B cell (primary cell): Measurements from ENCODE around the gene CD36. TPM values are rescaled to one million over a fixed set of nuclear protein-coding genes. Genes with fewer than 3 reads are reported as not detected.

ENCODE experiments used
- ATAC-seq: fragments of 200-7000 bp; cut with Tn5 transposase; one replicate; pipeline ENCODE4 v1.10.0; 2021; ENCODE audit warnings: low read depth, mild to moderate bottlenecking, moderate number of reproducible peaks, moderate library complexity
- CTCF ChIA-PET: fragments of 350-600 bp; sonication (Branson Sonifier 250); formaldehyde crosslinking; loops from one replicate; lab custom pipeline; 2021; ENCODE audit warnings: antibody characterized with exemption, inconsistent platforms; lab: Charles Lee
- POLR2A ChIA-PET: fragments of 350-600 bp; sonication (Branson Sonifier 250); formaldehyde crosslinking; loops from one replicate; lab custom pipeline; 2021; ENCODE audit warnings: antibody characterized with exemption; lab: Charles Lee
- DNase-seq: peaks from one replicate; pipeline ENCODE4 v3.0.0; 2013
- H2AFZ ChIP-seq: 2 replicates; pipeline ENCODE4 v1.6.1; 2012; ENCODE audit warnings: mild to moderate bottlenecking, low read depth, low read length; ENCODE audit not compliant: insufficient read depth, poor library complexity, severe bottlenecking
- H3K27ac ChIP-seq, 2 donors: 1 replicate in 1 of 2; 2 replicates in 1 of 2; pipeline ENCODE4 v1.5.1; 2012 to 2013; ENCODE audit warnings: low read length in 2 of 2, mild to moderate bottlenecking in 2 of 2, moderate library complexity in 1 of 2
- H3K27me3 ChIP-seq, 4 experiments: fragments of 200-600 bp in 1 of 4; sonication (generic) in 1 of 4; replicated peaks in 1 of 4; 1 replicate in 2 of 4; 2 replicates in 2 of 4; pipeline versions ENCODE4 v1.6.1 to v1.7.0; 2013 to 2016; ENCODE audit warnings: low read length in 3 of 4, mild to moderate bottlenecking in 2 of 4, mixed read lengths in 1 of 4, moderate library complexity in 1 of 4; ENCODE audit not compliant: insufficient read depth in 4 of 4, control insufficient read depth in 3 of 4; ENCODE audit errors: control extremely low read depth in 1 of 4
- H3K36me3 ChIP-seq, 2 experiments: replicated peaks in 1 of 2; 1 replicate in 1 of 2; 2 replicates in 1 of 2; pipeline versions ENCODE4 v1.6.1 to v1.7.1; 2013; ENCODE audit warnings: low read length in 1 of 2; ENCODE audit not compliant: insufficient read depth in 2 of 2, control insufficient read depth in 1 of 2; ENCODE audit errors: control extremely low read depth in 1 of 2, extremely low read depth in 1 of 2
- H3K4me1 ChIP-seq, 2 donors: fragments of 200-600 bp in 1 of 2; sonication (generic) in 1 of 2; 1 replicate in 1 of 2; 2 replicates in 1 of 2; pipeline versions ENCODE4 v1.5.1 to v1.6.1; 2013 to 2017; ENCODE audit warnings: low read length in 2 of 2; ENCODE audit not compliant: control insufficient read depth in 2 of 2, insufficient read depth in 2 of 2
- H3K4me2 ChIP-seq: replicated peaks from 2 replicates; pipeline ENCODE3; 2012; ENCODE audit warnings: mild to moderate bottlenecking, low read depth, low read length; ENCODE audit not compliant: poor library complexity, severe bottlenecking
- H3K4me3 ChIP-seq, 5 experiments: fragments of 200-600 bp in 1 of 5; sonication (generic) in 1 of 5; 1 replicate in 3 of 5; 2 replicates in 2 of 5; pipeline versions ENCODE4 v1.5.1 to v1.7.0; 2011 to 2016; ENCODE audit warnings: low read length in 4 of 5, mild to moderate bottlenecking in 4 of 5, low read depth in 2 of 5, control low read depth in 1 of 5, moderate library complexity in 1 of 5; ENCODE audit not compliant: insufficient read depth in 1 of 5; ENCODE audit errors: control extremely low read depth in 1 of 5, extremely low read depth in 1 of 5
- H3K79me2 ChIP-seq: fragments of 200-600 bp; sonication (generic); one replicate; pipeline ENCODE4 v1.6.0; 2016; ENCODE audit warnings: low read length; ENCODE audit not compliant: control insufficient read depth, insufficient read depth
- H3K9ac ChIP-seq: fragments of 200-600 bp; sonication (generic); 2 replicates; pipeline ENCODE4 v1.6.1; 2017; ENCODE audit warnings: mild to moderate bottlenecking, low read length, moderate library complexity
- H3K9me3 ChIP-seq, 3 donors: one replicate each; pipeline versions ENCODE4 v1.6.1 to v1.7.1; 2013; ENCODE audit warnings: low read length in 2 of 3; ENCODE audit not compliant: control insufficient read depth in 2 of 3, insufficient read depth in 1 of 3; ENCODE audit errors: control extremely low read depth in 1 of 3
- H4K20me1 ChIP-seq: 2 replicates; pipeline ENCODE4 v1.6.0; 2012; ENCODE audit warnings: mild to moderate bottlenecking, low read length; ENCODE audit not compliant: insufficient read depth, control insufficient read depth, poor library complexity, severe bottlenecking
- H3K27ac Mint-ChIP-seq: one replicate; pipeline ENCODE4 v1.8.0; 2021; ENCODE audit warnings: mixed read lengths
- H3K27me3 Mint-ChIP-seq: one replicate; pipeline ENCODE4 v1.8.0; 2021; ENCODE audit warnings: mixed read lengths
- H3K4me1 Mint-ChIP-seq: one replicate; pipeline ENCODE4 v1.8.0; 2021; ENCODE audit warnings: mixed read lengths
- H3K4me3 Mint-ChIP-seq: one replicate; pipeline ENCODE4 v1.8.0; 2021; ENCODE audit warnings: mixed read lengths
- H3K9me3 Mint-ChIP-seq: one replicate; pipeline ENCODE4 v1.8.0; 2022; ENCODE audit warnings: mixed read lengths; ENCODE audit not compliant: insufficient read depth
- EZH2 ChIP-seq: IDR thresholded peaks from 2 replicates; pipeline ENCODE4 v1.6.1; 2012; ENCODE audit warnings: borderline replicate concordance, low read depth, mild to moderate bottlenecking, moderate library complexity, low read length; ENCODE audit not compliant: insufficient read depth, poor library complexity, severe bottlenecking
- WGBS: methylation state at CpG from one replicate; pipeline ENCODE4 v1.1.5; 2013; ENCODE audit warnings: missing lambda C conversion rate; ENCODE audit not compliant: insufficient coverage; 5-methylcytosine and 5-hydroxymethylcytosine counted together
- intact Hi-C: fragments of 100-400 bp; cut with micrococcal nuclease; formaldehyde crosslinking; loops from one replicate; pipeline ENCODE4 v1.10.0; 2022
- polyA plus RNA-seq: library from polyadenylated mRNA; depleted of rRNA; stranded (reverse); fragments of >200 nt; gene quantifications from 2 replicates; pipeline ENCODE4 v1.2.3, GENCODE V29; 2012
- total RNA-seq, 2 donors: library from RNA; stranded (reverse); fragments of 120-200 nt in 1 of 2; gene quantifications; 1 replicate in 1 of 2; 2 replicates in 1 of 2; pipeline versions ENCODE4 v1.2.3 to v1.2.4, GENCODE V29; 2013 to 2022
- TF ChIP-seq, protein P1 (sequence below): fragments of 200-600 bp; IDR thresholded peaks from one replicate; pipeline ENCODE4 v1.8.0; 2022; ENCODE audit warnings: antibody characterized with exemption, mild to moderate bottlenecking

Gene CD36
- total and polyA plus RNA-seq, 2 donors (not counting 1 experiment from before 2014, with no cell fraction given) = 0.37 to 2.3 TPM

DNA sequence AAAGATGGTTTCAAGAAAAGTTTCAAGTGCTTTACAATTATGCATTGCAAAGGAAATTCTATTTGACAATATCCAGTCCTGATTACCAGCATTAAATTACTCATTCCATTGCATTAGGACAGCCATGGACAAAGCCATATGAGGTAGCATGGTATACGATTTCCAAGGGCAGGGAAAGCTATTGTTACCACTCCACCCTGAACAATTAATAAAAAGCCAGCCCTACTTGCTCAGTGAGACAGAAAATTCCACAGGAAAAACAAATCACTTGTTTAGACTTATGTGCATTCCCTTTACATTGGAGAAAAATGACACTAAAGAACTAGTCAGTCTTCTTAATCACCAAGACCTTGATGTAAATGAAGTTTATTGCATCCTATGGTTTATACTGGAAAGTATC lies 5.6 kb downstream of the CD36 start:
- H3K4me2 ChIP-seq = no peak overlapping the region
- WGBS = no CpG with 5 or more reads among the region's 1 CpG
- TF ChIP-seq, protein P1, sequence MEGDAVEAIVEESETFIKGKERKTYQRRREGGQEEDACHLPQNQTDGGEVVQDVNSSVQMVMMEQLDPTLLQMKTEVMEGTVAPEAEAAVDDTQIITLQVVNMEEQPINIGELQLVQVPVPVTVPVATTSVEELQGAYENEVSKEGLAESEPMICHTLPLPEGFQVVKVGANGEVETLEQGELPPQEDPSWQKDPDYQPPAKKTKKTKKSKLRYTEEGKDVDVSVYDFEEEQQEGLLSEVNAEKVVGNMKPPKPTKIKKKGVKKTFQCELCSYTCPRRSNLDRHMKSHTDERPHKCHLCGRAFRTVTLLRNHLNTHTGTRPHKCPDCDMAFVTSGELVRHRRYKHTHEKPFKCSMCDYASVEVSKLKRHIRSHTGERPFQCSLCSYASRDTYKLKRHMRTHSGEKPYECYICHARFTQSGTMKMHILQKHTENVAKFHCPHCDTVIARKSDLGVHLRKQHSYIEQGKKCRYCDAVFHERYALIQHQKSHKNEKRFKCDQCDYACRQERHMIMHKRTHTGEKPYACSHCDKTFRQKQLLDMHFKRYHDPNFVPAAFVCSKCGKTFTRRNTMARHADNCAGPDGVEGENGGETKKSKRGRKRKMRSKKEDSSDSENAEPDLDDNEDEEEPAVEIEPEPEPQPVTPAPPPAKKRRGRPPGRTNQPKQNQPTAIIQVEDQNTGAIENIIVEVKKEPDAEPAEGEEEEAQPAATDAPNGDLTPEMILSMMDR = no peak
- no peak for TF ChIP-seq EZH2

DNA sequence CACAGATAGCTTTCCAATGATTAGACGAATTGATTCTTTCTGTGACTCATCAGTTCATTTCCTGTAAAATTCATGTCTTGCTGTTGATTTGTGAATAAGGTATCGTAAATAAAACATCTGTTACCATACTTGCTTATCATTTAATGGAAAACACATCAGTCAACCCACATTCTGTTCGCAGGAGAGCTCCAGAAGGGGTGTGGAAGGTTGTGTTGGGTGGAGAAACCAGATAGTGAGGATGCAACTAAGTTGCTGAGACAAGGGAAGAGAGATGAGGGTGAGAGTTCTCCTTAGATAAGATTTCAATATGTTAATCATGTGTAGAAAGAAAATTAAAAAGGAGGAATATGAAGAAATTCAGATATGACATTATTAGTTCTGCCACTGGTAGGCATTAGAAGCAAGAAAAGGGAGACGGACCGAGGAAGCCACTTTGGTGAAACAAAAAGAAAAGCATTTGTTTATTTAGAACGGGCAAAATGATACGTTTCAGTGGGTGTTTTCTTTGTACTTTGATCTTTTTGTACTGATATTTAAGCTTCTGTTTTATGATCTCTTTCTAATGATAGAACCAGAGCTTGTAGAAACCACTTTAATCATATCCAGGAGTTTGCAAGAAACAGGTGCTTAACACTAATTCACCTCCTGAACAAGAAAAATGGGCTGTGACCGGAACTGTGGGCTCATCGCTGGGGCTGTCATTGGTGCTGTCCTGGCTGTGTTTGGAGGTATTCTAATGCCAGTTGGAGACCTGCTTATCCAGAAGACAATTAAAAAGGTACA lies 7.8 kb downstream of the CD36 start:
- H4K20me1 ChIP-seq = no peaks in the 10 kb centered on the region
- no peaks in the 10 kb centered on the region for H3K36me3 ChIP-seq
- intact Hi-C loops = no loop called here
- no peak overlapping the region for H3K4me2 ChIP-seq
- no peaks in the 10 kb centered on the region for H3K9me3 ChIP-seq
- H3K4me1 ChIP-seq = no peaks in the 10 kb centered on the region
- ChIA-PET CTCF (no interaction called here), POLR2A (no interaction called here)
- no peak overlapping the region for H3K4me3 ChIP-seq
- Mint-ChIP-seq H3K9me3 (no peaks in the 10 kb centered on the region), H3K4me3 (no peak overlapping the region), H3K4me1 (no peaks in the 10 kb centered on the region), H3K27me3 (no peaks in the 10 kb centered on the region), H3K27ac (no peak overlapping the region)
- no peak overlapping the region for H2AFZ ChIP-seq
- no peaks in the 10 kb centered on the region for H3K79me2 ChIP-seq
- ATAC-seq = no peak
- no peak for TF ChIP-seq EZH2
- TF ChIP-seq, protein P1 = no peak
- 92% methylated on average over 3 of the region's 9 CpGs for WGBS
- H3K9ac ChIP-seq = no peak overlapping the region
- no peak for DNase-seq
- H3K27ac ChIP-seq = no peak overlapping the region
- H3K27me3 ChIP-seq = no peaks in the 10 kb centered on the region

More for the DNA sequence above, 5.6 kb downstream of the CD36 start:
- no peak overlapping the region for H3K4me3 Mint-ChIP-seq
- CTCF ChIA-PET = no interaction called here
- no peak overlapping the region for H2AFZ ChIP-seq
- ATAC-seq (no peak), DNase-seq (no peak)
- H3K36me3 ChIP-seq = no peaks in the 10 kb centered on the region
- H3K27me3 Mint-ChIP-seq = no peaks in the 10 kb centered on the region
- H3K9me3 Mint-ChIP-seq = no peaks in the 10 kb centered on the region
- H3K27ac ChIP-seq = no peak overlapping the region
- no peak overlapping the region for H3K9ac ChIP-seq
- intact Hi-C loops = no loop called here
- H3K4me1 ChIP-seq = no peaks in the 10 kb centered on the region
- no peaks in the 10 kb centered on the region for H3K27me3 ChIP-seq
- H3K4me1 Mint-ChIP-seq = no peaks in the 10 kb centered on the region
- H3K9me3 ChIP-seq = no peaks in the 10 kb centered on the region
- no peak overlapping the region for H3K27ac Mint-ChIP-seq
- H3K79me2 ChIP-seq = no peaks in the 10 kb centered on the region
- H3K4me3 ChIP-seq = no peak overlapping the region
- POLR2A ChIA-PET = no interaction called here
- H4K20me1 ChIP-seq = no peaks in the 10 kb centered on the region
